T-cell (primary cell): ENCODE measurements around the gene DPP4. TPM values are rescaled to one million over a fixed set of nuclear protein-coding genes. Genes with fewer than 3 reads are reported as not detected.

ENCODE experiments used
- ATAC-seq, 4 experiments: fragments of 200-7000 bp in 3 of 4; fragments of 150-1000 bp in 1 of 4; cut with Tn5 transposase; replicated peaks in 1 of 4; 1 replicate in 3 of 4; 2 replicates in 1 of 4; pipeline ENCODE4 v1.10.0; 2021; ENCODE audit warnings: moderate library complexity in 3 of 4, mild to moderate bottlenecking in 2 of 4, moderate number of reproducible peaks in 1 of 4
- CTCF ChIA-PET, 2 donors: fragments of 300-600 bp; sonication (Branson Sonifier 250); formaldehyde crosslinking; loops; one replicate each; lab custom pipeline; 2022; ENCODE audit warnings: antibody characterized with exemption in 2 of 2; lab: Charles Lee
- POLR2A ChIA-PET, 2 donors: fragments of 300-600 bp; sonication (Branson Sonifier 250); formaldehyde crosslinking; loops; one replicate each; lab custom pipeline; 2022; ENCODE audit warnings: antibody characterized with exemption in 2 of 2; lab: Charles Lee
- DNase-seq, 35 experiments: peaks; one replicate each; pipeline versions ENCODE4 v3.0.0 to v3.0.0-alpha.2; 2013 to 2023
- H3K27ac ChIP-seq: one replicate; pipeline ENCODE4 v1.5.1; 2013; ENCODE audit warnings: low read length
- H3K27me3 ChIP-seq, 2 experiments: replicated peaks in 1 of 2; 1 replicate in 1 of 2; 2 replicates in 1 of 2; pipeline versions ENCODE4 v1.6.1 to v1.7.0; 2013; ENCODE audit warnings: low read length in 1 of 2, mixed read lengths in 1 of 2; ENCODE audit not compliant: control insufficient read depth in 2 of 2, insufficient read depth in 2 of 2; ENCODE audit errors: extremely low read depth in 1 of 2
- H3K36me3 ChIP-seq, 2 donors: 1 replicate in 1 of 2; 2 replicates in 1 of 2; pipeline versions ENCODE4 v1.6.1 to v1.7.0; 2013; ENCODE audit warnings: low read length in 1 of 2; ENCODE audit not compliant: control insufficient read depth in 2 of 2, insufficient read depth in 1 of 2; ENCODE audit errors: extremely low read depth in 1 of 2
- H3K4me1 ChIP-seq, 2 experiments: 1 replicate in 1 of 2; 2 replicates in 1 of 2; pipeline versions ENCODE4 v1.6.1 to v1.7.0; 2013; ENCODE audit warnings: low read length in 2 of 2, mixed read lengths in 1 of 2; ENCODE audit not compliant: insufficient read depth in 2 of 2, control insufficient read depth in 1 of 2; ENCODE audit errors: extremely low read depth in 1 of 2
- H3K4me3 ChIP-seq, 2 donors: 1 replicate in 1 of 2; 2 replicates in 1 of 2; pipeline versions ENCODE4 v1.5.1 to v1.7.0; 2013; ENCODE audit warnings: mild to moderate bottlenecking in 2 of 2, low read length in 1 of 2, moderate library complexity in 1 of 2; ENCODE audit not compliant: control insufficient read depth in 1 of 2; ENCODE audit errors: extremely low read depth in 1 of 2
- H3K9me3 ChIP-seq: 2 replicates; pipeline ENCODE4 v1.7.0; 2013
- H3K27ac Mint-ChIP-seq, 2 donors: one replicate each; pipeline ENCODE4 v1.8.0; 2020 to 2021; ENCODE audit warnings: mild to moderate bottlenecking in 2 of 2, mixed read lengths in 2 of 2
- H3K27me3 Mint-ChIP-seq, 2 donors: one replicate each; pipeline ENCODE4 v1.8.0; 2021 to 2022; ENCODE audit warnings: mixed read lengths in 2 of 2
- H3K36me3 Mint-ChIP-seq: one replicate; pipeline ENCODE4 v1.8.0; 2021; ENCODE audit warnings: mixed read lengths
- H3K4me1 Mint-ChIP-seq, 3 donors: one replicate each; pipeline ENCODE4 v1.8.0; 2020 to 2022; ENCODE audit warnings: mixed read lengths in 3 of 3, mild to moderate bottlenecking in 1 of 3
- H3K4me3 Mint-ChIP-seq, 3 donors: one replicate each; pipeline ENCODE4 v1.8.0; 2020 to 2022; ENCODE audit warnings: mild to moderate bottlenecking in 3 of 3, mixed read lengths in 3 of 3, moderate library complexity in 3 of 3
- H3K9me3 Mint-ChIP-seq, 3 donors: one replicate each; pipeline ENCODE4 v1.8.0; 2020 to 2022; ENCODE audit warnings: mixed read lengths in 3 of 3
- WGBS: methylation state at CpG from one replicate; pipeline ENCODE4 v1.1.5; 2013; ENCODE audit warnings: missing lambda C conversion rate; ENCODE audit not compliant: insufficient coverage; 5-methylcytosine and 5-hydroxymethylcytosine counted together
- total RNA-seq, 35 experiments: library from RNA in 6 of 35; stranded (reverse) in 6 of 35; fragments of 120-200 nt in 1 of 35; gene quantifications; one replicate each; pipeline versions ENCODE4 v1.2.1 to v1.2.4 and lab custom pipeline; 2013 to 2026

The DPP4 gene
- total RNA-seq, 5 donors from 2014 or later (not counting 1 experiment from before 2014, with no cell fraction given) = 30.1 to 47.7 (median 37.9) TPM

- H3K4me3 ChIP-seq = no peak overlapping the region
- POLR2A ChIA-PET = interaction anchor here in 1 of 2 donors (0.6 kb wide), 1 partner anchor 19 kb away, joined by 3 read pairs; no protein-coding TSS in a partner anchor
- ATAC-seq = no peak
- H3K4me3 Mint-ChIP-seq = no peak overlapping the region
- peak overlapping the region in 1 of 2 donors; percentile 17 for H3K27ac Mint-ChIP-seq
- peaks cover 72% of the 10 kb centered on the region for H3K36me3 Mint-ChIP-seq
- CTCF ChIA-PET = no interaction called here
- H3K9me3 ChIP-seq = no peaks in the 10 kb centered on the region
- peaks cover 0 to 3% of the 10 kb centered on the region in 2 experiments for H3K4me1 ChIP-seq
- peaks cover 8 to 39% of the 10 kb centered on the region in 2 donors for H3K36me3 ChIP-seq
- 96% methylated on average over 5 of the region's 9 CpGs for WGBS
- H3K27me3 ChIP-seq = no peaks in the 10 kb centered on the region
- no peak for DNase-seq
- H3K27ac ChIP-seq = no peak overlapping the region
- H3K4me1 Mint-ChIP-seq = peaks cover 14 to 18% (median 16%) of the 10 kb centered on the region in 3 donors
- no peaks in the 10 kb centered on the region for H3K9me3 Mint-ChIP-seq
- no peaks in the 10 kb centered on the region for H3K27me3 Mint-ChIP-seq
Observed at GRCh38 chr2:162030363-162031190, 43.4 kb downstream of the DPP4 start.

GRCh38 chr2:162029287-162029901 lies 44.6 kb downstream of the DPP4 start:
- CTCF ChIA-PET = interaction anchor here (0.5 to 1.2 kb wide), 3 partner anchors 44 to 449 kb away, joined by 3 read pairs; no protein-coding TSS in a partner anchor
- no peaks in the 10 kb centered on the region for H3K27me3 ChIP-seq
- no peaks in the 10 kb centered on the region for H3K27me3 Mint-ChIP-seq
- peak overlapping the region; percentile 5 to 57 for H3K27ac Mint-ChIP-seq
- H3K9me3 ChIP-seq = no peaks in the 10 kb centered on the region
- H3K36me3 ChIP-seq = peaks cover 8 to 36% of the 10 kb centered on the region in 2 donors
- peaks cover 3 to 7% of the 10 kb centered on the region in 2 experiments for H3K4me1 ChIP-seq
- ATAC-seq (peak in 2 of 4 experiments; percentile 16 to 24), DNase-seq (no peak)
- H3K4me3 Mint-ChIP-seq = no peak overlapping the region
- H3K27ac ChIP-seq = no peak overlapping the region
- WGBS = 67% methylated on average over 6 of the region's 9 CpGs
- no peak overlapping the region for H3K4me3 ChIP-seq
- H3K4me1 Mint-ChIP-seq = peaks cover 24 to 26% (median 26%) of the 10 kb centered on the region in 3 donors
- H3K9me3 Mint-ChIP-seq = no peaks in the 10 kb centered on the region
- peaks cover 69% of the 10 kb centered on the region for H3K36me3 Mint-ChIP-seq
- POLR2A ChIA-PET = no interaction called here

- Mint-ChIP-seq H3K36me3 (peaks cover 67% of the 10 kb centered on the region), H3K9me3 (no peaks in the 10 kb centered on the region), H3K4me1 (peaks cover 29 to 34% (median 32%) of the 10 kb centered on the region in 3 donors), H3K4me3 (no peak overlapping the region), H3K27me3 (no peaks in the 10 kb centered on the region), H3K27ac (no peak overlapping the region)
- H3K4me3 ChIP-seq = no peak overlapping the region
- H3K4me1 ChIP-seq = peaks cover 7 to 12% of the 10 kb centered on the region in 2 experiments
- ATAC-seq (no peak), DNase-seq (no peak)
- no peaks in the 10 kb centered on the region for H3K9me3 ChIP-seq
- H3K27me3 ChIP-seq = no peaks in the 10 kb centered on the region
- H3K27ac ChIP-seq = no peak overlapping the region
- POLR2A ChIA-PET = no interaction called here
- 100% methylated on average over 2 of the region's 4 CpGs for WGBS
- CTCF ChIA-PET = interaction anchor here (0.5 to 1.2 kb wide), 2 partner anchors 45 to 300 kb away, joined by 3 read pairs; no protein-coding TSS in a partner anchor
- H3K36me3 ChIP-seq = peaks cover 8 to 36% of the 10 kb centered on the region in 2 donors
Observed at GRCh38 chr2:162028511-162028910, 45.5 kb downstream of the DPP4 start.

- peaks cover 14 to 29% of the 10 kb centered on the region in 2 experiments for H3K4me1 ChIP-seq
- ChIA-PET POLR2A (no interaction called here), CTCF (no interaction called here)
- ATAC-seq (no peak), DNase-seq (no peak)
- H3K4me1 Mint-ChIP-seq = peaks cover 51 to 59% (median 55%) of the 10 kb centered on the region in 3 donors
- H3K36me3 Mint-ChIP-seq = peaks cover 65% of the 10 kb centered on the region
- WGBS = 78% methylated on average over 3 of the region's 6 CpGs
- H3K27me3 ChIP-seq = no peaks in the 10 kb centered on the region
- H3K27ac ChIP-seq = no peak overlapping the region
- no peak overlapping the region for H3K4me3 Mint-ChIP-seq
- no peaks in the 10 kb centered on the region for H3K9me3 ChIP-seq
- H3K9me3 Mint-ChIP-seq = no peaks in the 10 kb centered on the region
- H3K27ac Mint-ChIP-seq = peak overlapping the region; percentile 46 to 85
- no peak overlapping the region for H3K4me3 ChIP-seq
- no peaks in the 10 kb centered on the region for H3K27me3 Mint-ChIP-seq
- peaks cover 0 to 14% of the 10 kb centered on the region in 2 donors for H3K36me3 ChIP-seq
Observed at GRCh38 chr2:162025121-162025911, 48.7 kb downstream of the DPP4 start.

- peak overlapping the region in 1 of 3 donors; percentile 52 for H3K4me3 Mint-ChIP-seq
- POLR2A ChIA-PET = interaction anchor here (0.6 to 1.6 kb wide), 5 partner anchors 10 to 882 kb away, joined by 3 to 5 read pairs (median 4); no protein-coding TSS in a partner anchor
Observed at GRCh38 chr2:162022290-162022945, 51.6 kb downstream of the DPP4 start.

More at GRCh38 chr2:162022290-162022945, 51.6 kb downstream of the DPP4 start:
- ATAC-seq = no peak
- CTCF ChIA-PET = interaction anchor here (0.8 to 1.3 kb wide), 3 partner anchors 10 to 15 kb away, joined by 3 to 5 read pairs (median 5); no protein-coding TSS in a partner anchor
- H3K4me1 ChIP-seq = peaks cover 11 to 29% of the 10 kb centered on the region in 2 experiments
- no peaks in the 10 kb centered on the region for H3K9me3 ChIP-seq
- H3K4me3 ChIP-seq = no peak overlapping the region
- H3K27ac Mint-ChIP-seq = peak overlapping the region; percentile 77 to 79
- H3K4me1 Mint-ChIP-seq = peaks cover 42 to 57% (median 54%) of the 10 kb centered on the region in 3 donors
- no peak overlapping the region for H3K27ac ChIP-seq
- no peaks in the 10 kb centered on the region for H3K27me3 Mint-ChIP-seq
- no CpG with 5 or more reads among the region's 3 CpGs for WGBS
- H3K36me3 Mint-ChIP-seq = peaks cover 74% of the 10 kb centered on the region
- peaks cover 0 to 11% of the 10 kb centered on the region in 2 donors for H3K36me3 ChIP-seq
- no peak for DNase-seq
- H3K27me3 ChIP-seq = no peaks in the 10 kb centered on the region
- H3K9me3 Mint-ChIP-seq = no peaks in the 10 kb centered on the region
